MM.1S (cell line): ENCODE results near the gene COA3.

Experiments used
- CTCF ChIP-seq: fragments of 300-600 bp; sonication (generic); IDR thresholded peaks from 2 replicates; pipeline ENCODE4 v1.5.1; 2016; ENCODE audit warnings: antibody characterized with exemption, low read length, mixed read lengths
- EZH2 ChIP-seq: fragments of 300-600 bp; sonication (generic); optimal IDR thresholded peaks from 2 replicates; pipeline ENCODE3; 2017; ENCODE audit warnings: low read depth, mild to moderate bottlenecking, antibody characterized with exemption, low read length, mixed read lengths
- EZH2phosphoT487 ChIP-seq: fragments of 300-600 bp; sonication (generic); IDR thresholded peaks from 2 replicates; pipeline ENCODE4 v1.6.1; 2018; ENCODE audit warnings: antibody characterized with exemption, low read length

GRCh38 chr17:42774066-42774745 lies 24.3 kb downstream of the COA3 start:
- no peak for TF ChIP-seq CTCF
- TF ChIP-seq EZH2, result no peak
- TF ChIP-seq EZH2phosphoT487, result no peak
